Adrenal gland (tissue), 12 donors: ENCODE measurements around the gene KRT5. TPM values are rescaled to one million over a fixed set of nuclear protein-coding genes. Genes with fewer than 3 reads are reported as not detected.

Source experiments
- DNase-seq, 7 donors: peaks; one replicate each; pipeline ENCODE4 v3.0.0-alpha.2; 2019 to 2020
- H3K27ac ChIP-seq, 5 donors: fragments of 200-600 bp; sonication (generic) in 4 of 5; 1 replicate in 3 of 5; 2 replicates in 2 of 5; pipeline versions ENCODE4 v1.5.1 to v1.8.0; 2016 to 2020; ENCODE audit warnings: mild to moderate bottlenecking in 1 of 5
- H3K27me3 ChIP-seq: fragments of 200-600 bp; 2 replicates; pipeline ENCODE4 v1.8.0; 2021
- H3K36me3 ChIP-seq, 2 donors: fragments of 200-600 bp; replicated peaks in 1 of 2; 1 replicate in 1 of 2; 2 replicates in 1 of 2; pipeline versions ENCODE4 v1.5.1 to v1.8.0; 2018 to 2022
- H3K4me1 ChIP-seq, 2 donors: fragments of 200-600 bp; replicated peaks in 1 of 2; 1 replicate in 1 of 2; 2 replicates in 1 of 2; pipeline versions ENCODE4 v1.5.1 to v1.8.0; 2018 to 2021
- H3K4me3 ChIP-seq, 4 donors: fragments of 200-600 bp; sonication (generic) in 3 of 4; one replicate each; pipeline ENCODE4 v1.5.1; 2016 to 2018
- H3K9me3 ChIP-seq, 3 donors: fragments of 200-600 bp; sonication (generic) in 1 of 3; replicated peaks in 1 of 3; 1 replicate in 2 of 3; 2 replicates in 1 of 3; pipeline versions ENCODE4 v1.5.1 to v1.8.0; 2016 to 2021
- POLR2A ChIP-seq, 2 donors: fragments of 450-650 bp; IDR thresholded peaks; one replicate each; pipeline ENCODE4 v1.6.1; 2017; ENCODE audit warnings: antibody characterized with exemption in 2 of 2, mild to moderate bottlenecking in 2 of 2, moderate library complexity in 1 of 2
- WGBS, 4 donors: extraction: QIAGEN DNeasy Blood & Tissue Kit in 2 of 4; methylation state at CpG; one replicate each; pipeline versions ENCODE4 v1.1.5 to v1.1.7; 2013 to 2017; 5-methylcytosine and 5-hydroxymethylcytosine counted together
- intact Hi-C, 2 donors: fragments of 100-400 bp; cut with DNase I; formaldehyde crosslinking; loops; one replicate each; pipeline versions ENCODE4 v1.14.1 to v1.15.0; 2022 to 2023
- polyA plus RNA-seq, 3 donors: library from polyadenylated mRNA; stranded (reverse); fragments of 200-250 nt in 2 of 3; fragments of 350-450 nt in 1 of 3; fragmentation: Illumina TruSeq in 1 of 3; extraction: RNeasy Lipid Tissue Mini Kit (QIAGEN cat#74804) in 1 of 3; gene quantifications; one replicate each; pipeline ENCODE4 v1.2.3, GENCODE V29; 2013 to 2014
- total RNA-seq, 9 donors: library from RNA; depleted of rRNA in 4 of 9; stranded (reverse); fragments of >200 nt in 4 of 9; fragments of 120-200 nt in 1 of 9; fragmentation: NEBNext Ultra II Directional in 1 of 9; extraction: Animal tissue kit (Norgen Biotek cat#: 25700) in 1 of 9; gene quantifications; one replicate each; pipeline versions ENCODE4 v1.1.0 to v1.2.4, GENCODE V29; 2013 to 2023
- TF ChIP-seq, protein P1 (sequence below), 6 experiments: fragments of 450-650 bp in 4 of 6; fragments of 200-600 bp in 2 of 6; sonication (generic) in 1 of 6; IDR thresholded peaks; 1 replicate in 5 of 6; 2 replicates in 1 of 6; pipeline versions ENCODE4 v1.5.1 to v1.8.0; 2016 to 2021; ENCODE audit warnings: antibody characterized with exemption in 6 of 6, mild to moderate bottlenecking in 2 of 6, moderate library complexity in 1 of 6
- donor health status: healthy with polysubstance abuse.
- donor health status: Bipolar disorder and iron deficiency.
- donor health status: DM: yes; HTN: yes; CAD: no.
- donor health status: DM: no; HTN: no; CAD: no.
- donor health status: DM: no; HTN: no; CAD: no.
- donor health status: DM: yes; HTN: yes; CAD: no.

The KRT5 gene
- total and polyA plus RNA-seq, 12 donors = 0.11 to 4.2 (median 0.58) TPM; not detected in 6

DNA sequence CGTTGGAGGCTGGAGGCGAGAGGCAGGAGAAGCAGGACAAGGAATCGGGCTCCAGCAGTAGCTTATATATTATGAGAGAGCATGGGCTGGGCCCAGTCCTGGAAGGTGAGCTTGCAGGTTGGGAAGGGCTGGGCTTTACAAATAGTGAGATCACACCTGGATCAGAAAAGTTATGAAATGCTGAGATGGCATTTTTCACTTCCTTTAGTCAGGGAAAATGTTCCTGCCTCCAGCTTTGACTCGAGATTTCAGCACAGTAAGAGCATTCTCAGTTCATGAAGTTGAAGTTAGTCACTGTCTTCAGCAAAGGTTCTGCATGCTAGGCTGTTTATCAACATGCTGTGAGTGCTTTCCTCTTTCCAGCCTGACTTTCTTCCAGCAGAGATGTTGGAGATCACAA lies 46.4 kb downstream of the KRT5 start, which contains the start of gene KRT6C:
Gene KRT6C, minus strand, starts transcription at position 38 of the 400 bp plus-strand sequence. CDS start 68 bp downstream, outside the sequence.
- DNase-seq = no peak
- no peaks in the 10 kb centered on the region for H3K4me1 ChIP-seq
- intact Hi-C loops = no loop called here
- no peaks in the 10 kb centered on the region for H3K36me3 ChIP-seq
- no peaks in the 10 kb centered on the region for H3K27me3 ChIP-seq
- no peaks in the 10 kb centered on the region for H3K9me3 ChIP-seq
- no peak within 1 kb of the TSS for H3K27ac ChIP-seq
- no peak within 1 kb of the TSS for H3K4me3 ChIP-seq
- TF ChIP-seq, protein P1, sequence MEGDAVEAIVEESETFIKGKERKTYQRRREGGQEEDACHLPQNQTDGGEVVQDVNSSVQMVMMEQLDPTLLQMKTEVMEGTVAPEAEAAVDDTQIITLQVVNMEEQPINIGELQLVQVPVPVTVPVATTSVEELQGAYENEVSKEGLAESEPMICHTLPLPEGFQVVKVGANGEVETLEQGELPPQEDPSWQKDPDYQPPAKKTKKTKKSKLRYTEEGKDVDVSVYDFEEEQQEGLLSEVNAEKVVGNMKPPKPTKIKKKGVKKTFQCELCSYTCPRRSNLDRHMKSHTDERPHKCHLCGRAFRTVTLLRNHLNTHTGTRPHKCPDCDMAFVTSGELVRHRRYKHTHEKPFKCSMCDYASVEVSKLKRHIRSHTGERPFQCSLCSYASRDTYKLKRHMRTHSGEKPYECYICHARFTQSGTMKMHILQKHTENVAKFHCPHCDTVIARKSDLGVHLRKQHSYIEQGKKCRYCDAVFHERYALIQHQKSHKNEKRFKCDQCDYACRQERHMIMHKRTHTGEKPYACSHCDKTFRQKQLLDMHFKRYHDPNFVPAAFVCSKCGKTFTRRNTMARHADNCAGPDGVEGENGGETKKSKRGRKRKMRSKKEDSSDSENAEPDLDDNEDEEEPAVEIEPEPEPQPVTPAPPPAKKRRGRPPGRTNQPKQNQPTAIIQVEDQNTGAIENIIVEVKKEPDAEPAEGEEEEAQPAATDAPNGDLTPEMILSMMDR (IDR thresholded peaks at IDR 0.05) = no peak
- TF ChIP-seq POLR2A (IDR thresholded peaks at IDR 0.05) = no peak
- WGBS, 4 donors = 79 to 87% (median 80%) methylated on average over 4 of the region's 4 CpGs

DNA sequence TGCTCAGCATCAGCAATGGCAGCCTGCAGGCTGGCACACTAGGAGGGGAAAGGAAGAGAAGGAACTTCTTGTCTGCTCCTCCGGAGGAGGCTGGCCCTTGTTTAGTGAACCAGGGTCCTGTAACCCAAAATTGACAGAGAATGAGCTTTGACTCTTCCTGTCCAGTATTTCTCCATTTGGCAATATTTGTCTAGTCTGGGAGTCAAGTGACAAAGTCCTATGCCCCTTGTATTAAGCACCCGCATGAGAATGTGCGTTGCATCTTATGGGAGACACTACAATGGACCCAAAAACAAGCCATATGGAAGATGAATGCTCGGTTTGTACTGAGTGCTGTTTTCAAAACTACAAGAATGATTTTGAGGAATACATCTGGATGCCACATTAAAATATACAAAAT lies 50.3 kb downstream of the KRT5 start:
- 60 to 89% (median 73%) methylated on average over 3 to 4 of the region's 4 CpGs for WGBS, 4 donors
- H3K27me3 ChIP-seq = no peaks in the 10 kb centered on the region
- intact Hi-C loops = no loop called here
- no peak overlapping the region for H3K4me3 ChIP-seq
- no peaks in the 10 kb centered on the region for H3K4me1 ChIP-seq
- H3K27ac ChIP-seq = no peak overlapping the region
- H3K9me3 ChIP-seq = no peaks in the 10 kb centered on the region
- DNase-seq = no peak
- TF ChIP-seq, protein P1 (IDR thresholded peaks at IDR 0.05) = no peak
- TF ChIP-seq POLR2A (IDR thresholded peaks at IDR 0.05) = no peak
- no peaks in the 10 kb centered on the region for H3K36me3 ChIP-seq

DNA sequence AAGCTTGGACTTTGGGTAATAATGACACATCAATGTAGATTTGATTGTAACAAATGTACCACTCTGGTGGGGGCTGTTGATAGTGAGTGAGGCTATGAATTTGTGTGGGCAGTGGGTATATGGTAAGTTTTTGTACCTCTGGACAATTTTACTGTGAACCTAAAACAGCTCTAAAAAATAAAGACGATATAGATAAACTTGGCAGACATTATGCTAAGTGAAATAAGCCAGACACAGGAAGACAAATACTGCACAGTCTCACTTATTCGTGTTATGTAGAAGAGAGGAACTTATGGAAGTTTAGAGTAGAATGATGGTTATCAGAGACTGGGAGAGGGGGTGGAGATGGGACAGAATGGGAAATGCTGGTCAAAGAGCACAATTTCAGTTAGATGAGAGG lies 55.3 kb downstream of the KRT5 start:
- H3K4me1 ChIP-seq = no peaks in the 10 kb centered on the region
- no peak overlapping the region for H3K27ac ChIP-seq
- no peak for DNase-seq
- H3K36me3 ChIP-seq = no peaks in the 10 kb centered on the region
- intact Hi-C loops = no loop called here
- 34 to 49% (median 41%) methylated on average over 2 of the region's 2 CpGs for WGBS, 4 donors
- no peak overlapping the region for H3K4me3 ChIP-seq
- TF ChIP-seq, protein P1 (IDR thresholded peaks at IDR 0.05) = no peak
- TF ChIP-seq POLR2A (IDR thresholded peaks at IDR 0.05) = no peak
- H3K9me3 ChIP-seq = no peaks in the 10 kb centered on the region
- peaks cover 9% of the 10 kb centered on the region for H3K27me3 ChIP-seq

Other genes with a start within 250 kb of the KRT5 start
- 1 to 10 TPM in 5 of 9 donors, under 1 TPM in 3, not detected in 1; 0.69 to 6.2 (median 1.4) TPM for gene KRT86, start 245.7 kb downstream of the KRT5 start, total RNA-seq
- gene KRT86, start 245.7 kb downstream of the KRT5 start, polyA plus RNA-seq = 1 to 10 TPM in 1 of 3 donors, under 1 TPM in 1, not detected in 1; 0.61 to 1.4 TPM
- under 1 TPM in 2 of 9 donors, not detected in 7; 0.25 to 0.42 TPM for gene KRT81, start 228.9 kb downstream of the KRT5 start, total RNA-seq
- not detected for gene KRT81, start 228.9 kb downstream of the KRT5 start, polyA plus RNA-seq
- gene KRT83, start 199.0 kb downstream of the KRT5 start, total RNA-seq = not detected
- not detected for gene KRT83, start 199.0 kb downstream of the KRT5 start, polyA plus RNA-seq
- not detected for gene KRT85, start 152.9 kb downstream of the KRT5 start, total RNA-seq
- gene KRT85, start 152.9 kb downstream of the KRT5 start, polyA plus RNA-seq = not detected
- gene KRT84, start 134.7 kb downstream of the KRT5 start, total RNA-seq = not detected
- not detected for gene KRT84, start 134.7 kb downstream of the KRT5 start, polyA plus RNA-seq
- not detected for gene KRT82, start 114.1 kb downstream of the KRT5 start, total RNA-seq
- not detected for gene KRT82, start 114.1 kb downstream of the KRT5 start, polyA plus RNA-seq
- not detected for gene KRT75, start 86.0 kb downstream of the KRT5 start, total RNA-seq
- not detected for gene KRT75, start 86.0 kb downstream of the KRT5 start, polyA plus RNA-seq
- under 1 TPM in 1 of 9 donors, not detected in 8; 0.25 TPM for gene KRT6B, start 68.2 kb downstream of the KRT5 start, total RNA-seq
- gene KRT6B, start 68.2 kb downstream of the KRT5 start, polyA plus RNA-seq = under 1 TPM in 1 of 3 donors, not detected in 2; 0.20 TPM
- gene KRT6C, start 46.6 kb downstream of the KRT5 start, total RNA-seq = under 1 TPM in 1 of 9 donors, not detected in 8; 0.28 TPM
- under 1 TPM in 1 of 3 donors, not detected in 2; 0.17 TPM for gene KRT6C, start 46.6 kb downstream of the KRT5 start, polyA plus RNA-seq
- gene KRT6A, start 27.1 kb downstream of the KRT5 start, total RNA-seq = 1 to 10 TPM in 1 of 9 donors, under 1 TPM in 1, not detected in 7; 0.28 to 1.1 TPM
- 1 to 10 TPM in 1 of 3 donors, under 1 TPM in 1, not detected in 1; 0.24 to 2.7 TPM for gene KRT6A, start 27.1 kb downstream of the KRT5 start, polyA plus RNA-seq
- gene KRT71, start 32.8 kb upstream of the KRT5 start, total RNA-seq = not detected
- not detected for gene KRT71, start 32.8 kb upstream of the KRT5 start, polyA plus RNA-seq
- not detected for gene KRT74, start 53.4 kb upstream of the KRT5 start, total RNA-seq
- gene KRT74, start 53.4 kb upstream of the KRT5 start, polyA plus RNA-seq = not detected
- under 1 TPM in 1 of 9 donors, not detected in 8; 0.14 TPM for gene KRT72, start 81.1 kb upstream of the KRT5 start, total RNA-seq
- 1 to 10 TPM in 1 of 3 donors, not detected in 2; 2.7 TPM for gene KRT72, start 81.1 kb upstream of the KRT5 start, polyA plus RNA-seq
- under 1 TPM in 1 of 9 donors, not detected in 8; 0.18 TPM for gene KRT73, start 98.2 kb upstream of the KRT5 start, total RNA-seq
- under 1 TPM in 1 of 3 donors, not detected in 2; 0.64 TPM for gene KRT73, start 98.2 kb upstream of the KRT5 start, polyA plus RNA-seq
- not detected for gene KRT2, start 131.8 kb upstream of the KRT5 start, total RNA-seq
- under 1 TPM in 1 of 3 donors, not detected in 2; 0.16 TPM for gene KRT2, start 131.8 kb upstream of the KRT5 start, polyA plus RNA-seq
- gene KRT1, start 160.0 kb upstream of the KRT5 start, total RNA-seq = under 1 TPM in 2 of 9 donors, not detected in 7; 0.08 to 0.67 TPM
- gene KRT1, start 160.0 kb upstream of the KRT5 start, polyA plus RNA-seq = not detected
- not detected for gene KRT77, start 183.1 kb upstream of the KRT5 start, total RNA-seq
- gene KRT77, start 183.1 kb upstream of the KRT5 start, polyA plus RNA-seq = not detected